ENCODE data around the gene ZNF350. TPM values are rescaled to one million over a fixed set of nuclear protein-coding genes. Genes with fewer than 3 reads are reported as not detected.
A peak's percentile ranks its signal among the peaks of the same experiment; 100 is the strongest.
"Not testable (repeated sequence)": the region's sequence is repeated elsewhere in the genome, so short reads cannot be mapped to it uniquely, and the experiment has no call there.

Gene ZNF350
- total RNA-seq, 1 experiment from 2014 or later, result 2.3 TPM

DNA sequence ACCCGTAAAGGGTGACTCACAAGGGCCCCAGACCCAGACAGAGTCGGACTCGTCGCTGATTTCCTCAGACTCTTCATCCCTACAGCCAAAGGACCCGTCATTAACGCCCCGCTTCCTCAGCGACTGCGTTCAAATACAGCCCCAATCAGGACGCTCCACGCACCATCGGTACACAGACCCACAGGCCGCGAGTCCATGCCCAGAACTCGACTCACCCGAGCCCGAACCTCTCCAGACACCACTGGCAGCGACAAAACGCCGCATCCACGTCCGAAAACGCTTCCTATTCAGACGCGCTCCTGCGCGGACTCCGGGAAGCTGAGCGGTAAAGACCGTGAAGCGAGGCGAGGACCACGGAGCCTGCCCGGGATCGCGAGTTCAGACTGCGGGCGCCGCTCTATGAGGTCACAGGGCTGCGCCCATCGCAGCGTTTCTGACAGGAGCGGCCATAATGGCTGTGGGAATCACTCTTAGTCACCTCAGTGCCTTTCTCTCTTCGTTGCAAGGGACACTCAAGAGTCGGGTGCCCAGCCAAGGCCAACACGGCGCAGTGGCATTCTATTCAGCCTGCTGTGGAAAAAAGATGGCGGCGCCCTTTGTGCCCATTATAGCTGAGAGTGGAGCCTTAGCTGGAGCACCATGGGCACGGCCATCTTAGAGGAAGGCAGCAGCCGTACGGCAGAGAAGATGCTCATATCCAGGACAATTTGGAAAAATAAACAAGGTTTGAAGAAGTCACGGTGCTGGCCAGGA, 41.6 kb upstream of the ZNF350 start, which contains the start of gene ZNF614:
ZNF614 (minus strand) TSS at position 353 of the 753 bp plus-strand sequence. CDS start 2,634 bp downstream, outside the sequence.
- Histone ChIP-seq H2AFZ (ENCODE audit: low read depth, low read length, poor library complexity, severe bottlenecking) (no peak within 1 kb of the TSS), H3K4me3 (replicated peaks in 1 of 2; ENCODE audit: low read depth in 1 of 2, low read length in 2 of 2) (peak within 1 kb of the TSS; percentile 57 to 63), H4K20me1 (ENCODE audit: insufficient read depth) (no peaks in the 10 kb centered on the region), H3K9me3 (ENCODE audit: control insufficient read depth in 1 of 2, insufficient read depth in 1 of 2, low read depth in 1 of 2, low read length in 2 of 2) (peaks cover 9 to 12% of the 10 kb centered on the region in 2 experiments; a peak in 2 of 4 replicates), H3K27ac (ENCODE audit: low read depth, low read length) (peak within 1 kb of the TSS; percentile 62), H3K27me3 (ENCODE audit: insufficient read depth, low read length) (no peaks in the 10 kb centered on the region), H3K9me2 (ENCODE audit: insufficient read depth) (no peaks in the 10 kb centered on the region), H3K9ac (ENCODE audit: low read length) (peak within 1 kb of the TSS; percentile 65), H3K4me1 (ENCODE audit: control insufficient read depth in 1 of 2, insufficient read depth in 2 of 2, low read length in 2 of 2) (no peaks in the 10 kb centered on the region), H3K36me3 (ENCODE audit: control insufficient read depth in 1 of 2, insufficient read depth in 2 of 2, low read length in 2 of 2) (peaks cover 0 to 10% of the 10 kb centered on the region in 2 experiments; a peak in 1 of 4 replicates), H3K79me2 (ENCODE audit: insufficient read depth, low read length) (no peaks in the 10 kb centered on the region), H3K4me2 (ENCODE audit: low read length) (peak within 1 kb of the TSS; percentile 73)
- intact Hi-C loops (cut with micrococcal nuclease), result loop anchor here (1.0 kb wide), 1 partner anchor 42 kb away; the partner anchor contains the start of gene ZNF350
- no TSS peak for BruUV-seq (replicated peaks)
- CTCF ChIA-PET, result no interaction called here
- POLR2A ChIA-PET, result interaction anchor here (0.6 kb wide), 1 partner anchor 161 kb away, joined by 8 read pairs; the partner anchor contains the start of gene PPP2R1A
- ATAC-seq, result peak; percentile 90
- peak; percentile 54 for DNase-seq (ENCODE audit: low read depth, low spot score)
- RAD21 ChIA-PET (ENCODE audit: low non-redundant PET in 1 of 2, low total read pairs in 2 of 2, uncharacterized antibody in 2 of 2, unreplicated experiment in 2 of 2), result interaction anchor here in 1 of 2 experiments (1.0 kb wide), 1 partner anchor 161 kb away, joined by 3 read pairs; the partner anchor contains the start of gene PPP2R1A
- TF ChIP-seq POLR2AphosphoS5 (IDR thresholded peaks at IDR 0.05; ENCODE audit: low read depth, low read length) (peak; percentile 73), CBX3 (IDR thresholded peaks at IDR 0.05; ENCODE audit: low read depth) (peak; percentile 25; the same call in 1 of the 2 replicates), MAX (IDR thresholded peaks at IDR 0.05) (peak; percentile 47), EGR1 (IDR thresholded peaks at IDR 0.05; ENCODE audit: low read depth) (peak; percentile 64), SRF (IDR thresholded peaks at IDR 0.05; ENCODE audit: low read depth) (peak; percentile 76), FOSL1 (IDR thresholded peaks at IDR 0.05; ENCODE audit: low read depth) (no peak), YY1 (IDR thresholded peaks at IDR 0.05; ENCODE audit: extremely low read depth, insufficient replicate concordance, low read depth, low read length) (peak; percentile 91), ELF1 (IDR thresholded peaks at IDR 0.05; ENCODE audit: borderline replicate concordance, low read depth) (no peak)
- TF ChIP-seq, protein P1, sequence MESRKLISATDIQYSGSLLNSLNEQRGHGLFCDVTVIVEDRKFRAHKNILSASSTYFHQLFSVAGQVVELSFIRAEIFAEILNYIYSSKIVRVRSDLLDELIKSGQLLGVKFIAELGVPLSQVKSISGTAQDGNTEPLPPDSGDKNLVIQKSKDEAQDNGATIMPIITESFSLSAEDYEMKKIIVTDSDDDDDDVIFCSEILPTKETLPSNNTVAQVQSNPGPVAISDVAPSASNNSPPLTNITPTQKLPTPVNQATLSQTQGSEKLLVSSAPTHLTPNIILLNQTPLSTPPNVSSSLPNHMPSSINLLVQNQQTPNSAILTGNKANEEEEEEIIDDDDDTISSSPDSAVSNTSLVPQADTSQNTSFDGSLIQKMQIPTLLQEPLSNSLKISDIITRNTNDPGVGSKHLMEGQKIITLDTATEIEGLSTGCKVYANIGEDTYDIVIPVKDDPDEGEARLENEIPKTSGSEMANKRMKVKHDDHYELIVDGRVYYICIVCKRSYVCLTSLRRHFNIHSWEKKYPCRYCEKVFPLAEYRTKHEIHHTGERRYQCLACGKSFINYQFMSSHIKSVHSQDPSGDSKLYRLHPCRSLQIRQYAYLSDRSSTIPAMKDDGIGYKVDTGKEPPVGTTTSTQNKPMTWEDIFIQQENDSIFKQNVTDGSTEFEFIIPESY (IDR thresholded peaks at IDR 0.05; ENCODE audit: extremely low read depth, insufficient replicate concordance, low read length), result peak; percentile 91

DNA sequence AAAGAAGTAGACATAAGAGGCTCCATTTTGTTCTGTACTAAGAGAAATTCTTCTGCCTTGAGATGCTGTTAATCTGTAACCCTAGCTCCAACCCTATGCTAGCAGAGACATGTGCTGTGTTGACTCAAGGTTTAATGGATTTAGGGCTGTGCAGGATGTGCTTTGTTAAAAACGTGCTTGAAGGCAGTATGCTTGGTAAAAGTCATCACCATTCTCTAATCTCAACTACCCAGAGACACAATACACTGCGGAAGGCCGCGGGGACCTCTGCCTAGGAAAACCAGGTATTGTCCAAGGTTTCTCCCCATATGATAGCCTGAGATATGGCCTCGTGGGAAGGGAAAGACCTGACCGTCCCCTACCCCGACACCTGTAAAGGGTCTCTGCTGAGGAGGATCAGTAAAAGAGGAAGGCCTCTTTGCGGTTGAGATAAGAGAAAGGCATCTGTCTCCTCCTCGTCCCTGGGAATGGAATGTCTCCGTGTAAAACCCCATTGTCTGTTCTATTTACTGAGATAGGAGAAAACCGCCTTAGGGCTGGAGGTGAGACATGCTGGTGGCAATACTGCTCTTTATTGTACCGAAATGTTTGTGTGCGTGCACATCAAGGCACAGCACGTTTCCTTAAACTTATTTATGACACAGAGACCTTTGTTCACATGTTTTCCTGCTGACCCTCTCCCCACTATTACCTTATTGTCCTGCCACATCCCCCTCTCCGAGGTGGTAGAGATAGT, 39.8 kb upstream of the ZNF350 start:
- H2AFZ ChIP-seq (ENCODE audit: low read depth, low read length, poor library complexity, severe bottlenecking); H3K9ac ChIP-seq (ENCODE audit: low read length); POLR2A ChIA-PET; DNase-seq (ENCODE audit: low read depth, low spot score); ATAC-seq; H3K4me2 ChIP-seq (ENCODE audit: low read length); H4K20me1 ChIP-seq (ENCODE audit: insufficient read depth); CTCF ChIA-PET; H3K4me1 ChIP-seq (ENCODE audit: control insufficient read depth in 1 of 2, insufficient read depth in 2 of 2, low read length in 2 of 2); BruUV-seq (replicated peaks); RAD21 ChIA-PET (ENCODE audit: low non-redundant PET in 1 of 2, low total read pairs in 2 of 2, uncharacterized antibody in 2 of 2, unreplicated experiment in 2 of 2); H3K27me3 ChIP-seq (ENCODE audit: insufficient read depth, low read length); H3K27ac ChIP-seq (ENCODE audit: low read depth, low read length); H3K9me3 ChIP-seq (ENCODE audit: control insufficient read depth in 1 of 2, insufficient read depth in 1 of 2, low read depth in 1 of 2, low read length in 2 of 2); H3K4me3 ChIP-seq (replicated peaks in 1 of 2; ENCODE audit: low read depth in 1 of 2, low read length in 2 of 2); intact Hi-C loops (cut with micrococcal nuclease); H3K9me2 ChIP-seq (ENCODE audit: insufficient read depth); H3K79me2 ChIP-seq (ENCODE audit: insufficient read depth, low read length): not testable (repeated sequence)
- H3K36me3 ChIP-seq (ENCODE audit: control insufficient read depth in 1 of 2, insufficient read depth in 2 of 2, low read length in 2 of 2), result peaks cover 0 to 10% of the 10 kb centered on the region in 2 experiments; a peak in 1 of 4 replicates

Measured in HCT116 (cell line).